Cerebellar nuclear complex (tissue), 1 donor: ENCODE measurements around the gene GRAMD1C.
"Not testable (repeated sequence)": the region's sequence is repeated elsewhere in the genome, so short reads cannot be mapped to it uniquely, and the experiment has no call there.

Source experiments
- DNase-seq, 2 experiments: peaks; one replicate each; lab custom pipeline; 2025; lab: John Stamatoyannopoulos, UW

Gene GRAMD1C

DNA sequence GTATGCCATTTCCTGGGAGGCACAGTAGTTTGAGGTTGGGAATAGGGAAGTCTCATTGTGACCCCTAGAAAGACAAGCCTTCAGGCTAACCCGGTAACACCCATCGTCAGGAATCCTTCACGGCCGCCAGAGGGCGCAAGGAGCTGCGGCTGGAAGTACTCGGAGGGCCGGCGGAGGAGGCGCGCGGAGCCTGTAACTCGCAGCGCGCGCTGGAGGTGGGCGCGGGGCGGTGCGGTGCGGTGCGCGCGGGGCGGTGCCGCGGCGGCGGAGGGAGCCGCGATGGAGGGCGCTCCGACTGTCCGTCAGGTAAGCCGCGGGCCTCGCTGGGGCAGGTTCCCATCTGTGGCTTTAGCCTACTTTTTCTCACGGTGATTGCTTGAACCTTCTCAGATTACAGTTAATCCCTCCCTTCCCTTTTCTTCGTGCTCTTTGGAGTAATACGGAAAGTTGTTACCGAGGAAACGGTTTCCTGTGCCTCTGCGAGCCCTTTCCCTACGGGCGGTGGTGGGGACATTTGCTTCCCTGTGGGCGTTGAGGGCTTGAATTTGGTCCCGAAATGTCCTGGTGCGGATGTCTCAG is at the start of gene GRAMD1C:
TSS of gene GRAMD1C (plus strand) at position 158 of the 579 bp plus-strand sequence. CDS start at position 280, 122 bp downstream.
- peak; percentile 1 to 22 for DNase-seq

DNA sequence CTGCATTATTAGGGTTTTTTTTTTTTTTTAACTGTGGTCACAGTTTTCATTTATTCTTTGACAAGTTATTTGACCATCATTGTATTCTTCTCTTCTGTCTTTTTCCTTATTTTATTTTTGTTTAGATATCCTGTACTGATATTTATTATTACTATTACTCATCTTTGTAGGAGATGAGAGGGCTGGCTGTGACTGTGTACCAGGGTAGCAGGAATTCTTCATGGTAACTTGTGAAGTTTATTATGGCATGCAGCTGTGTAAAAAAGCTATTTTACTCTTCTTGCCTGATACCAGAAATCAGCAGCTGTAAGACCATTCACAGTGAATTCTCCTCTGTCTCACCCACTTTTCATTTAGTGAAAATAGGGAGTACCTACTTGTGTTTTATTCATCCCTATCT is 47.2 kb upstream of the GRAMD1C start:
- DNase-seq = no peak

DNA sequence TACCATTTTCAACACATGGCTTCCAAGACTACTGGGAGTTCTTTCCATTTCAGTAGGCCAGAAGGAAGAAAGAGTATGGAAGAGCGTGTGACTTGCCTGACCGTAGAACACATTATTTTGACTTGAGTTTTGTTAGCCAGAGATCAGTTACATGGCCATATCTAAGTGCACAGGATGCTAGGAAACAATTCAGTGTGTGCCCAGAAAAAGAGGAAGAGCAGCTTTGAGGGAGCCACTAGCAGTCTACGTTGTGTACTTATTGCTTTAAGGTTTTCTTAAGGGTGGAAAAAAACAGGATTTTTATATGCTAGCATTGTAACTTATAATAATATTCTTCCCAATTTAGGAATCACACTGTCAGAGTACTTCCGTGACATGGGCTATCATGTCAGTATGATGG is 44.1 kb upstream of the GRAMD1C start:
- DNase-seq = no peak

DNA sequence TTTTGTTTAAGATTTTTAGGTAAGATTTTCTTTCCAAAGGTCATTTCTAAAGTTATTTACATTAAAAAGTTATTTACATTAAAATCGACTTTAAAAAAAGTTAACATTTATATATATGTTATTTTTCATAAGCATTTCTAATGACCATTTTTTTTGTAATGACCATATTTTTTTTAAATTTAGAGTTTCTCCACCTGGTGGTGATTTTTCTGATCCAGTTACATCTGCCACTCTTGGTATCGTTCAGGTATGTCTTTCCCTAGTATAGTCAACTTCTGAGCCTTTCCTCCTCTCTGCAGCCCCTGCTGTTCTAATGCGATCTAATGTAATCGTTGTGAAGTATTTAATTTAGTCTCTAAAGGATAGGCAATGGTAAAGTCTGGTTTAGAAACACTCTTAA is 42.9 kb upstream of the GRAMD1C start:
- DNase-seq = no peak

DNA sequence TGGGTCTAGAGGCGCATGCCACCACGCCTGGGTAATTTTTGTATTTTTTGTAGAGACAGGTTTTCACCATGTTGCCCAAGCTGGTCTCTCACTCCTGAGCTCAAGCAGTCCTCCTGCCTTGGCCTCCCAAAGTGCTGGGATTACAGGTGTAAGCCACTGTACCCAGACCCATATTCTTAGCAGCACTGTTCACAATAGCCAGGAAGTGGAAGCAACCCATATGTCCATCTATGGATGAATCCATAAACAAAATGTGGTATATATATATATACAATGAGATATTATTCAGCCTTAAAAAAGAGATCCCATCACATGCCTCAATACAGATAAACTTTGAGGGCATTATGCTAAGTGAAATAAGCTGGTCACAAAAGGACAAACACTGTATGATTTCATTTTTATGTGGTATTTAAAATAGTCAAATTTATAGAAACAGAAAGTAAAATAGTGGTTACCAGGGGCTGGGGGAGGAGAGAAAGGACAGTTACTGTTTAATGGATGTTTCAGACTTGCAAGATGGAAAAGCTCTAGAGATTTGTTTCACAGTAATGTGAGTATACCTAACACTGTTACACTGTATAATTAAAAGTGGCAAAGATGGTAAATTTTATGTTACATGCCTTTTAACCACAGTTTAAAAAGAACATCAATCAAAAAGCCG is 35.7 kb upstream of the GRAMD1C start:
- no peak for DNase-seq

DNA sequence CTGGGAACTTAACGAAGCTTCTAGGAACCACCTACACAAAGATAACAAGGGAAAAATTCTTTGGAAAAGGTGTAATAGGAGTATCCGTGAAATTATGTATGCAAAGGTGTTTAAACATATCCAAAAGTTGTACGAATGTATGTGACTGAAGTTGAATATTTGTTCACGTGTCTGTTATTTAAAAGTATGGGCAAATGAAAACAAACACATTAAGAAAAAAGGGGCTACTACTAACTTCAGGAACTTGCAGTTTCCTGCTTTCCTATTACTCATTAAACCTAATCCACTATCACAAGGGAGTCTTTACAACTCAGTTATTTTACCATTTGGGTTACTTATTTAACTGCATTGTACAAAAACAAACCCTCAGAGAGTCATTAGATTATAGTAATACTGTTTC is 33.9 kb upstream of the GRAMD1C start:
- no peak for DNase-seq

DNA sequence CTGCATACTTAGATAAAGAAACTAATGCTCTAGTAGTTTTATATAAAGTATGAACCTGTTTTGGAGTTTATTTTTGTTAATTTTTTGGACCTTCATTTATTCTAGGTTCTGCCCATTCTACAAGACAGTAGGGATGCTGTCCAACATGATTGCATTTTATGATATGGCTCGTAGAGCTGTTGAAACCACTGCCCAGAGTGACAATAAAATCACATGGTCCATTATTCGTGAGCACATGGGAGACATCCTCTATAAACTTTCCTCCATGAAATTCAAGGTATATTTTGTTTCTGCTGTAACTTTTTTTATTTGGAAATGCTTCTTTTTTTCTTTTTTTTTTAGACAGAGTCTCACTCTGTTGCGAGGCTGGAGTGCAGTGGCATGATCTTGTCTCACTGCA is 33.3 kb upstream of the GRAMD1C start:
- no peak for DNase-seq

DNA sequence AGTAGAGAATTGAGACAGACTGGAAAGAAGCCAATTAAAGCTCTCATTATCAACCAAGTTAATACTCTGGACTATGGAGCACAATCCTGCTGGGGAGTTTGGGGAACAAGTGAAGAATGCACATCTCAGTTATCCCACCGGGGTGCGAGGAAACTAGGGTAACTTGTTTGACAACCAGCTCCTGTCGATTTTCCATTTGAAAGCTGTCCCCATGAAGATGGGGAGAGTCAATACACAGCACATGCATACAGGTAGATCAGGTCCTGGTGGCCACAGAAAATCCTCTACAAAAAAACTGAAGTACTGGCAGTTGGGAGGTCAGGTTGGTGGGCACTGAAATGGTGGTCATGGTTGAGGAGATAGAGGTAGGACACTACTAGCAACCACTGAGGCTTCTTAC is 25.7 kb upstream of the GRAMD1C start:
- DNase-seq = no peak

DNA sequence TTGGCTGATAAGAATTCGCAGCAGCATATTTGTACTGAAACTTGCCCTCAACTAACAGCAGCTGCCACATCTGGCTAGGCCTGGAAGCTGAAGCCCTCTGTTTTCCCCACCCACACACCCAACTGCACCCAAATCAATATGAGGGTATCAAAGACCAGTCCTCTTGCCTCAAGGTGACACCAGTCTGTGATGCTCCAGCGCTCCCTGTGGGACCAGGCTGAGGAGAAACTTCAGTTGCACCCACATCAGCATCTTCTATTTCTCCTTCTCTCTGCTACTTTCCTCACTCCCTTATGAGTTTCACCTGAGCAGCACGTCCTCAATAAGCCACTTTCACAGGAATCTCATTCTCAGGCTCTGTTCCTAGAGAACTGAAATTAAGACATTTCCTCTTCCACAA is 18.7 kb upstream of the GRAMD1C start:
- no peak for DNase-seq

DNA sequence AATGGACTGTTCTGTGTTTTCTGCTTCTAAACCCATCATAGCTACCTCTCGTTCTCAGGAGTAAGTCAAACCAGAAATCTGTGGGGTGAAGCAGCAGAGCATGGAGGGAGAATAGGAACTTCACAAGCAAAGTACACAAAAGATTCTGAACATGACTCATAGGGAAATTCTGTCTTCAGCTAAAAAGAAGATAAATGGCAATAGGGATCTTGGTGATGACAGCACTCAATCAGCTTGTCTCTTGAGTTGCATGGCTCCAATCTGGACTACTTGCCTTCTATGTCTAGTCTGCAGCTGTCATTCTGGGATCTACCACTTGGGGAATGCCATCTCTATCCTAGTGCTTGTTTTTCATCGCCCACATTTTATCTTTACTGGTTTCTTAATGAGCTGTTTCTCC is 13.5 kb upstream of the GRAMD1C start:
- no peak for DNase-seq

DNA sequence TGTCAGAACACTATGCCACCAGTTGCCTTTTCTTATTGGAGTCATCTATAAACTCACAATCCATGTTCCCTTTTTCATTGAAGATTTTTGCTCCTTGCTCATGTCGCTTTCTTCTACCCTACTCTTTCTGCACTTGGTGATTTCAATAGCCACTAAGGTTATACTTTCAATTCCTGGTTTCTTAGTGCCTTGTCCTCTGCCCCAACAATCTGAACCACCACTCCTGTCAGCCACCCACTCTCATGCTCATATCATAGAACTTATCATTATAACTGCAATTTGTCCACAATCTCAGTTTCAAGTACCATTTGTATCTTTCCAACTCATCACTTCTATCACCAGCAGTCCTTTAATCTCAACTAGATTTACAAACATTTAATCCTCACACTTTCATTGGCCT is 10.0 kb upstream of the GRAMD1C start:
- no peak for DNase-seq

DNA sequence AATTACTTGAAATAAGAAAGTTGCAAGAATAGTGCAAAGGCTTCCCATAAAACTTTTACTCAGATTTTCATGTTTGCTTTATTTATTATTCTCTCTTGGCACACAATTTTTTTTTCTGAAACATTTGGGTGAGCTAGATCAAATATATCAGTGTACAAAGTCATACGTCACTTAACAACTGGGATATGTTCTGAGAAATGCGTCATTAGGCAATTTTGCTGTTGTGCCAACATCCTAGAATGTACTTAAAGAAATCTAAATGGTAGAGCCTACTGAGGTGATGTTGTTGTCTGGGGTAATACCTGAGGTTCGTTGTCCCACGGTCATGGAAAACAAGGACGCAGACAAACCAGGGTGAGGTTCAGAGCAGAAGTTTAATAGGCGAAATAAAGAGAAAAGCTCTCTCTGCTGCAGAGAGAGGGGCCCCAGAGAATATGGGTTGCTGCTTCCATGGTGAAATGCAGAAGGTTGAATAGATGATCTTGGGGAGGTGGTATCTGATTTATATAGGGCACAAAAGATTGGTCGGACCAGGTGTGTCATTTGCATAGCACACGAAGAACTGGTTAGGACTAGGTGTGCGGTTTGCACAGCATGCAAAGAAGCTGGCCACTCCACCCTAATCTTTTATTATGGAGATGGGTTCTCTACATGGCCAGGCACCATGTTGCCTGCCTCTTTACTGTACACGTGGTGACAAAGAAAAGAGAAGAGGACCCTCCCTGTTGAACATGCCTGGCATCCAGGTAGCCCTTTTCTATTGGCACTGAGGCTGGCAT is 8.8 kb upstream of the GRAMD1C start:
- no peak for DNase-seq

DNA sequence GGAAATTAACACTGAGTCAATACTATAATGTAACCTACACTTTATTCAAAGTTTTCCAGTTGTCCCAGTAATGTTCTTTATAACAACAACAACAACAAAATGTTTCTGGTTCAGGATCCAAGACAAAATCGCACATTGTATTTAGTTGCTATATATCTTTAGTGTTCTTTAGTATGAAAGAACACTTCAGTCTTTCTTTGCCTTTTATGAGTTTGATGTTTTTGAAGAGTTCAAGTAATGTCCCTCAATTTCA is 7.6 kb upstream of the GRAMD1C start:
- no peak for DNase-seq

DNA sequence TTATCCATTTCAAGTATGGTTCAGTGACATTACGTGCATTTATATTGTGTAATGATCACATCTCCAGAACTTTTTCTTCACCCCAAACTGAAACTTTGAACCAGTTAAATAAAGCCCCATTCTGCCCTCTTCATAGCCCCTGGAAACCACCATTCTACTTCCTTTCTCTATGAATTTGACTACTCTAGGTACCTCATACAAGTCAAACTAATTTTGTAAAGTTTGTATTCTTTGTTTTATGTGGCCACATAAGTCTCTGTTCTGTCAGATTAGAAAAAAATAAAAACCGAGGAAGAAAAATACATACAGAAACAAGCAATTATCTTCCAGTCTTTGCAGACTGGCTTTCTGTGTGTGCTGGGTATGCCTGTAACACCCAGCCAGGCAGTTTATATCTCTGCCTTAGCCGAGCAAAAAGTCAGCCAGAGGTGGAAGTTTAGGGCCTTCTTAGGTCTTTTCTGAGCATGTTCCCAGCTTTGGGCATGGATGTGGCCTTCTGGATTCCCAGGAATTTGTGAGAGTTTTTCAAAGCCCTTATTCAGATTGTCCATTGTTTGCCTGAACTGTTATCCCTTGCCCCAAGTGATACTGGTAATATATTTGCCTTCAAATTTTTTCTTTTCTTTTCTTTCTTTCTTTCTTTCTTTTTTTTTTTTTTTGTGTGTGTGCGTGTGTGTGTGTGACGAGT is 6.0 kb upstream of the GRAMD1C start:
- no peak for DNase-seq

DNA sequence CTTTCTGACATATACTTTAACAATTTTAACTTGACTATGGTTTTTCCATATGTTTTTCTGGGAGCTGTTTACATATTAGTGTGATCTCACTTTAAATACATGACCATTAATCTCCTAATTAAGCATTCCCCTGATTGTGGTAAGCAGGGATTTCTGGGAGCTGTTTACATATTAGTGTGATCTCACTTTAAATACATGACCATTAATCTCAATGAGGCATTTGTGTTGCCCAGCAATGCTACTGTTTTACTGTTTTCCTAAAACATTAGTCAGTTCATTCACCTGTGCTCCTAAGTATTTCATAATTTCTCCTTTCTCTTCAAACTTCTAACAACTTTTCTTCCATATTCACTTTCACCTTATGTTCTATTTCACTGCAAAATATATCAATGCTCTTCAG is 3.6 kb upstream of the GRAMD1C start:
- no peak for DNase-seq

DNA sequence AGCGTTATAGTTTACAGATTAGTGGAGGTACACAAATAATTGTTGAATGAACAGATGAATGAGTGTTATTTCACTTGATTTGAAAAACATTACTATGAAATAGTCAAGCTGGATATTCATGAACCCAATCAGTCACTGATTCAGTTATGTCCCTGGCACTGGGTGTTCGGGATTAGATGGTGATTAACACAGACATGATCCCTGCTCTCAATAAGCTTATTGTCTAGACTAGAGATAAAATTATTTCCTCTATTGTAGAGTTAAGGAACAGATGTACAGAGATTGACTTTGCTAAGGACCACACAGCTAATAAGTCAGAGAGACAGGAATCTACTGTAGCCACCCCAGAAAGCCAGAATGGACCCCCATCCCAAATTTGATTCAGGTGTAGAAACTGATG is 963 bp downstream of the GRAMD1C start:
- DNase-seq = no peak

DNA sequence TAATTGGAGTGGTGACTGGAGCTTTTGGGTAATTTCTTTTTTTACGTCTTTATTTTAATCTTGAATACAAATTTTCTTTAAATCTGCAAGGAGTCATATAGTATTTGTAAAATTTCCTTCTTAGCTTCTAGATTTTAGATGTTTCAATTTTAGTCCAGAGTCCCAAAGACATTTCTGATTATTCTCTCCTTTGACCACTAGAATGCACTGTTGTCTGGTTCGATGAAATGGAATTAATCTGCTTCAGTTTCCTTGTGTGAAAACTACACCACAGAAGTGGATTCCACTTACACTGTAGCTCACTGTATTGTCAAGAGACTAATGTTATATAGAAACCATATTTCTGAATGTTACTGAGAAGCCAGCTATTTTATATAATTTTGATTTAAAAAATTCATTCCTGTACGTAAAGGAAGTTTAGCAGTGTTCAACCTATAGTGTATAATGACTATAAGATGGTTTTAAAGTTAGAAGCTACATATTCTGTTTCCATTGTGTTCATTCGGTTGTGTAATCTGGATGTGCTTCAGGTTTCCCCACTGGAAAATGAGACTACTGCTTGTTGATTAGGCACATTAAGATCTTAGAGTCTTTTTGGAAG is 6.1 kb downstream of the GRAMD1C start:
- no peak for DNase-seq

DNA sequence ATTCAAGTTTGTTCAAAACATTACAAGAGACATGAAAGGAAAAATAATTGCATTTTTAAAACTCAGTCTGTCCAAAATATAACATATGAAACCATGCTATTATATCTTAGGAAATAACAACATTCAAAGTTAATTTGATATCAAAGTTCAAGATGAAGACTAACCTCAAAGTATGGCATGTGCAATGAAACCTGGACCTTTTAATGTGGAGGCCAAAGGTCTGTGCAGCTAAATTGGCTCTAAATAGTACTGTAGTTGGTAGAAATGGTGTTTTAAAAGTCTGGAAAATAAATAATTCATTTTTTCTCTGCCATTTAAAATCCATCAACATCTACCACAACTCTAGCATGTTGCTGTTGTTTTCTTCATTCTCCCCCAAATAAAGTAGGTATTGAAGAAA is 8.7 kb downstream of the GRAMD1C start:
- no peak for DNase-seq

DNA sequence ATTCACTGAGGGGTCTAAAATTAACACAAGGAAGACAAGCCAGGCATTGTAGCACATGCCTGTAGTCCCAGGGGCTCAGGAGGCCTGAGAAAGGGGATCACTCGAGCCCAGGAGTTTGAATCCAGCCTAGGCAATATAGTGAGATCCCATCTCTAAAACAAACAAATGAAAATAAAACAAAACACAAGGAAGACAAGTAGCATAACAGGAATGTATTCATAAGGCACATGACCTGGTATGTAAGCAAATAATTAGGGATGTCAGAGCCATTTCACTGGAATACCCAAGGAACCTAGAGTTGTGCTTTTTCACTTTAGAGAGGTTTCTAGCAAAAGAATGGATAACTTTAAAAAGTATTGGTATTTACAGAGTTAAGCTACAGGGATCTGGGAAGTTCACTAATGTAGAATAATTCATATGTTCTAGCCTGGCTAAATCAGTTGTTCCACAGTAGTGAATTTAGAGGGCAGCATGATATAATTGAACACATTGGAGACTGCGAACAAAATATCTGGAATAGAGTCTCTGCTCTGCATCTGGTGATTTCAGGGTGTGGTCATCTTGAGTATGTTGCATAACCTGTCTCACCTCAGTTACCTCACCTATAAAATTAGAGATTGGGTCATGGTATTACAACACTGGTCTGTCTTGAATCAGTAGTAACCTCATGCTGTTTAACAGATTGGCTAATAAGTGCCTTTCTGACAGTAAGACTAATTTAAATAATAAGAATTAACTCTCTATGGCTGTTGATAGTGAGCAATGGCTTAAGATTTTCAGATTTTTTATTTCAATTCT is 9.3 kb downstream of the GRAMD1C start:
- no peak for DNase-seq

DNA sequence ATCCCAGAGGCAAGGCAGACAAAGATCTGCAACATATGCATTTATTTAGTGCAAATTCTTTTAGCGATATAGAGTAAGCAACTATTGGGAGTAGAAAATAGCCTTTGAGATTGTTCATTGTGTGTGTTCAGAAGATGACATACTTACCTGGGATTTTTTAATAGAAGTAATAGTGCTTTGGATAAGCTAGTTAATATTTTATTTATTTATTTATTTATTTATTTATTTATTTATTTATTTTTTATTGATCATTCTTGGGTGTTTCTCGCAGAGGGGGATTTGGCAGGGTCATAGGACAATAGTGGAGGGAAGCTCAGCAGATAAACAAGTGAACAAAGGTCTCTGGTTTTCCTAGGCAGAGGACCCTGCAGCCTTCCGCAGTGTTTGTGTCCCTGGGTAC is 10.5 kb downstream of the GRAMD1C start:
- not testable (repeated sequence) for DNase-seq

DNA sequence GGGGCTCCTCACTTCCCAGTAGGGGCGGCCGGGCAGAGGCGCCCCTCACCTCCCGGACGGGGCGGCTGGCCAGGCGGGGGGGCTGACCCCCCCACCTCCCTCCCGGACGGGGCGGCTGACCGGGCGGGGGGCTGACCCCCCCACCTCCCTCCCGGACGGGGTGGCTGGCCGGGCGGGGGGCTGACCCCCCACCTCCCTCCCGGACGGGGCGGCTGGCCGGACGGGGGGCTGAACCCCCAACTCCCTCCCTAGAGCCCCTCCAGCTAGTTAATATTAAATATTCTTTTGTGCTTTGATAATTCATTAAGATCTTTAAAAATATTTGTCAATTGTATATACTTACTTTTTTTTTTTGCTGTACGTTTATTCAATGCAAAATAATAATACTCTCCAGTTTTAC is 11.3 kb downstream of the GRAMD1C start:
- not testable (repeated sequence) for DNase-seq

DNA sequence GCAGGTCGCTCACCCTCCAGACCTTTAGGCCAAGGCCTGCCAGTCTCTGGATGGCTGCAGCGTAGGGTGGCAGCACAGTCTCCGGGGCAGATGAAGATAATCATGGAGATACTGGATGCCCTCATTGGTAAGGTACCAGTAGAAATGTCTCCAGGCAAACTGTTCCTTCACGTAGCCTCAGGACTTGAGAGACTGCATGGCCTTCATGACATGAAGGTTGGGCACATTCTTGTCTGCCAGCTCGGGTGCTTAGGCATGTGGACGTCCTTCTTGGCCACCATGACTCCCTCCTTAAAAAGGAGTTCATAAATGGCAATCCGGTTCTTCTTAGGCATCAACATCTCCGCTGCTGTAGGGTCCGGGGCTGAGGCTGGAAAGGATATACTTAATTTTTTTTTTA is 11.8 kb downstream of the GRAMD1C start:
- not testable (repeated sequence) for DNase-seq
